ENCODE results near the gene MOCS2. TPM values are rescaled to one million over a fixed set of nuclear protein-coding genes. Genes with fewer than 3 reads are reported as not detected.

The MOCS2 gene
- total and polyA plus RNA-seq, 9 of the 15 experiments (the other 6 are each of a cell fraction or from before 2014, with no cell fraction given): 33.0 to 74.5 (median 48.4) TPM

DNA sequence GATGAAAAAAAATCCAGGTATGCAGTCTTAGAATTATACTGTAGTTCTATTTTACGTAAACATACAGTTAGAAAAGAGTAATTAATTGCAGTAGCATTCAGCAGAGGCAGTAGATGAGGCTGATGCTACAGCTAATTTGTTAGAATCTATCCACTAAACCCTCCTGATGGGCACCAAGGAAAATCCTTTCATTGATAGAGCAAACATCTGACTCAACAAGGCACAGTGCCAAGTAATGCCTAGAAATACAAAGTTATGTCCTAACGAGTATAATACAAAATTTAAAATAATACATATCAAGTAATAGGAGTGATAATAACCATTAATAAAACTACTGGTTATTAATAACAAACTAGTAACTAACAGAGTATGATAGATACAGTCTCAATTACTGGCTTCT, 9.0 kb downstream of the MOCS2 start:
- Histone ChIP-seq H3K4me2 (ENCODE audit: insufficient read depth, low read length) (no peak overlapping the region), H3K79me2 (ENCODE audit: control insufficient read depth, insufficient read depth, low read length) (no peaks in the 10 kb centered on the region), H3K36me3 (ENCODE audit: control insufficient read depth, insufficient read depth, low read length) (peaks cover 59% of the 10 kb centered on the region; the same call in 2 of the 3 replicates), H3K27me3 (ENCODE audit: control insufficient read depth in 2 of 2, insufficient read depth in 2 of 2, low read length in 2 of 2) (no peaks in the 10 kb centered on the region), H3K9ac (ENCODE audit: insufficient read depth in 1 of 2, low read depth in 2 of 2, low read length in 2 of 2) (no peak overlapping the region), H3K9me1 (ENCODE audit: control insufficient read depth, insufficient read depth, low read length) (no peaks in the 10 kb centered on the region), H2AFZ (ENCODE audit: low read depth, low read length) (no peak overlapping the region), H3K9me3 (replicated peaks; ENCODE audit: control insufficient read depth, insufficient read depth, low read depth, low read length) (no peaks in the 10 kb centered on the region), H3K4me1 (replicated peaks in 1 of 2; ENCODE audit: control insufficient read depth in 2 of 2, insufficient read depth in 2 of 2, low read length in 2 of 2) (no peaks in the 10 kb centered on the region), H4K20me1 (replicated peaks; ENCODE audit: control insufficient read depth, insufficient read depth, low read length) (no peaks in the 10 kb centered on the region), H3K4me3 (no peak overlapping the region), H3K27ac (ENCODE audit: extremely low read depth, low read depth, low read length) (no peak overlapping the region)
- in situ Hi-C loops (cut with MboI): no loop called here
- BruUV-seq (replicated peaks): no TSS peak
- POLR2A ChIA-PET: no interaction called here
- CTCF ChIA-PET (ENCODE audit: low intra/inter-chr PET ratio): no interaction called here
- no peak for FAIRE-seq
- 69% methylated on average over 2 of the region's 2 CpGs for WGBS (ENCODE audit: insufficient coverage, low coverage, missing lambda C conversion rate)
- DNase-seq (ENCODE audit: extremely low read depth in 1 of 4, low spot score in 3 of 4): no peak
- intact Hi-C loops (cut with micrococcal nuclease): no loop called here
- TF ChIP-seq, protein P1, sequence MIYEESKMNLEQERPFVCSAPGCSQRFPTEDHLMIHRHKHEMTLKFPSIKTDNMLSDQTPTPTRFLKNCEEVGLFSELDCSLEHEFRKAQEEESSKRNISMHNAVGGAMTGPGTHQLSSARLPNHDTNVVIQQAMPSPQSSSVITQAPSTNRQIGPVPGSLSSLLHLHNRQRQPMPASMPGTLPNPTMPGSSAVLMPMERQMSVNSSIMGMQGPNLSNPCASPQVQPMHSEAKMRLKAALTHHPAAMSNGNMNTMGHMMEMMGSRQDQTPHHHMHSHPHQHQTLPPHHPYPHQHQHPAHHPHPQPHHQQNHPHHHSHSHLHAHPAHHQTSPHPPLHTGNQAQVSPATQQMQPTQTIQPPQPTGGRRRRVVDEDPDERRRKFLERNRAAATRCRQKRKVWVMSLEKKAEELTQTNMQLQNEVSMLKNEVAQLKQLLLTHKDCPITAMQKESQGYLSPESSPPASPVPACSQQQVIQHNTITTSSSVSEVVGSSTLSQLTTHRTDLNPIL (CRISPR knock-in tag; IDR thresholded peaks at IDR 0.05): no peak
- TF ChIP-seq ZNF3 (CRISPR knock-in tag; IDR thresholded peaks at IDR 0.05) (no peak), NR2C2 (CRISPR knock-in tag; IDR thresholded peaks at IDR 0.05) (no peak), NR2C2 (tag; IDR thresholded peaks at IDR 0.05) (no peak), FOXA3 (CRISPR knock-in tag; conservative IDR thresholded peaks at IDR 0.05 in 1 of 2, IDR thresholded peaks at IDR 0.05 in 1 of 2) (no peak), NCOA6 (IDR thresholded peaks at IDR 0.05) (no peak), ZNF217 (CRISPR knock-in tag; IDR thresholded peaks at IDR 0.05) (no peak), MCM2 (IDR thresholded peaks at IDR 0.05; ENCODE audit: low read depth) (no peak), POLR2H (tag; IDR thresholded peaks at IDR 0.05; ENCODE audit: low read depth) (no peak)
- TF ChIP-seq, protein P2, sequence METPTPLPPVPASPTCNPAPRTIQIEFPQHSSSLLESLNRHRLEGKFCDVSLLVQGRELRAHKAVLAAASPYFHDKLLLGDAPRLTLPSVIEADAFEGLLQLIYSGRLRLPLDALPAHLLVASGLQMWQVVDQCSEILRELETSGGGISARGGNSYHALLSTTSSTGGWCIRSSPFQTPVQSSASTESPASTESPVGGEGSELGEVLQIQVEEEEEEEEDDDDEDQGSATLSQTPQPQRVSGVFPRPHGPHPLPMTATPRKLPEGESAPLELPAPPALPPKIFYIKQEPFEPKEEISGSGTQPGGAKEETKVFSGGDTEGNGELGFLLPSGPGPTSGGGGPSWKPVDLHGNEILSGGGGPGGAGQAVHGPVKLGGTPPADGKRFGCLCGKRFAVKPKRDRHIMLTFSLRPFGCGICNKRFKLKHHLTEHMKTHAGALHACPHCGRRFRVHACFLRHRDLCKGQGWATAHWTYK (CRISPR knock-in tag; IDR thresholded peaks at IDR 0.05): no peak
- TF ChIP-seq, protein P3, sequence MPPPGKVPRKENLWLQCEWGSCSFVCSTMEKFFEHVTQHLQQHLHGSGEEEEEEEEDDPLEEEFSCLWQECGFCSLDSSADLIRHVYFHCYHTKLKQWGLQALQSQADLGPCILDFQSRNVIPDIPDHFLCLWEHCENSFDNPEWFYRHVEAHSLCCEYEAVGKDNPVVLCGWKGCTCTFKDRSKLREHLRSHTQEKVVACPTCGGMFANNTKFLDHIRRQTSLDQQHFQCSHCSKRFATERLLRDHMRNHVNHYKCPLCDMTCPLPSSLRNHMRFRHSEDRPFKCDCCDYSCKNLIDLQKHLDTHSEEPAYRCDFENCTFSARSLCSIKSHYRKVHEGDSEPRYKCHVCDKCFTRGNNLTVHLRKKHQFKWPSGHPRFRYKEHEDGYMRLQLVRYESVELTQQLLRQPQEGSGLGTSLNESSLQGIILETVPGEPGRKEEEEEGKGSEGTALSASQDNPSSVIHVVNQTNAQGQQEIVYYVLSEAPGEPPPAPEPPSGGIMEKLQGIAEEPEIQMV (tag; conservative IDR thresholded peaks at IDR 0.05; ENCODE audit: low read depth): no peak
- no peak for ATAC-seq

All from K562 (cell line).